Heart left ventricle (tissue), 13 donors: Measurements from ENCODE around the gene MSL1.

Experiments
- CTCF ChIP-seq, 12 donors: fragments of 200-600 bp; sonication (generic) in 4 of 12; IDR thresholded peaks; one replicate each; pipeline versions ENCODE4 v1.5.0 to v1.8.0; 2018 to 2022; ENCODE audit warnings: antibody characterized with exemption in 12 of 12, mild to moderate bottlenecking in 5 of 12
- POLR2A ChIP-seq, 2 donors: fragments of 450-650 bp; IDR thresholded peaks; one replicate each; pipeline ENCODE4 v1.6.1; 2017; ENCODE audit warnings: antibody characterized with exemption in 2 of 2, mild to moderate bottlenecking in 2 of 2, moderate library complexity in 2 of 2
- donor health status: ischemic (EF 13 %, LVEDD 7.1; RV severe dilation, severe dysfunction).
- donor health status: DM: no; HTN: yes; CAD: no.
- donor health status: DM: no; HTN: no; CAD: no.
- donor health status: ischemic (EF 25% LVEDD 6.9; RV normal size, moderate dysfunction).
- donor health status: ischemic (EF 25% LVEDD 5.7; RV mildly dilated, moderate dysfunction).
- donor health status: ischemic (EF 35%, LVEDD 5.7; RV mildly dilated, moderate dysfunction).
- donor health status: nonischemic (EF 11% LVEDD 7.7; RV severe dilation, severe dysfunction).
- donor health status: DM: yes; HTN: yes; CAD: no.
- donor health status: PGD.
- donor health status: ischemic (EF 29% LVEDD 5.4; RV normal size, mild dysfunction).
- donor health status: nonischemic (EF 23%, LVEDD 6.1; RV moderate dilation, normal function).

GRCh38 chr17:40157973-40158372 is 36.2 kb downstream of the MSL1 start:
- TF ChIP-seq CTCF (IDR thresholded peaks at IDR 0.05) (no peak), POLR2A (IDR thresholded peaks at IDR 0.05) (no peak)
